Measurements from ENCODE around the gene COL21A1. TPM values are rescaled to one million over a fixed set of nuclear protein-coding genes. Genes with fewer than 3 reads are reported as not detected.

The COL21A1 gene
- total and polyA plus RNA-seq, 2 of the 13 experiments (the other 11 are each of a cell fraction or from before 2014, with no cell fraction given) = 0.13 TPM; not detected in 1

DNA sequence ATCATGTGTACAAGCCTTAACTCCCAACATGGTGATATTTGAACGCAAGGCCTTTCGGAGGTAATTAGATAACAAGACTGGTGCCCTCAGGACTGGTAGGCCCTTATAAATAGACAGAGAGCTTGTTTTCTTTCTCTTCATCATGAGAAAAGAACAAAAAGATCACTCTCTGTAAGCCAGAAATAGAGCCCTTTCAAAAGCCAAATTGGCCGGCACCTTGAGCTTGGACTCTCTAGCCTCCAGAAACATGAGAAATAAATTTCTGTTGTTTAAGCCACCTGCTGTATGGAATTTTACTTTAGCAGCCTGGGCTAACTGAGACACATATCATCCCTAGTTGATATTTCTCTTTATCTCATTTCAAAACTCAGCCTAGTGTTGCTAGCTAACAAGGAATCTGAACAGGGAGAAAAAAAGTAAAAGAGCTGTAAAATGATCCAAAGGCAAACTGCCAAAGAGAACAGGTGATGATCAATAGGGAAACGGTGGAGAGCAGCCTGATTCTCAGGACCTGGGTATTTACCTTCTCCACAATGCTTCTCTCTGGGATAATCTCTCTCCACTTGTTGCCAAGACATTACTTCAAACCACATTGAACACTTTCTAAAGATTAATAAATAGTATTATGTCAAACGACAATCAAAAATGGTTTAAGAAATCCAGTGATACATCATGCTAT lies 6.1 kb downstream of the COL21A1 start:
- no peaks in the 10 kb centered on the region for H3K27me3 ChIP-seq (ENCODE audit: control insufficient read depth in 1 of 2, insufficient read depth in 2 of 2, low read length in 2 of 2)
- no peak overlapping the region for H3K27ac ChIP-seq (ENCODE audit: extremely low read length, insufficient read depth, low read length)
- intact Hi-C loops (cut with micrococcal nuclease; ENCODE audit: unreplicated experiment) (no loop called here), in situ Hi-C loops (cut with HindIII; ENCODE audit: extremely low pct_ligation_motif_present, low pct_unique_long_range_greater_than_20kb) (no loop called here)
- no peak overlapping the region for H2AFZ ChIP-seq (ENCODE audit: low read length)
- 42% methylated on average over 5 of the region's 5 CpGs for WGBS (ENCODE audit: low lambda C conversion rate)
- BruUV-seq (replicated peaks) = no TSS peak
- ChIA-PET POLR2A (no interaction called here), CTCF (ENCODE audit: low intra/inter-chr PET ratio, low total read pairs) (no interaction called here)
- H3K79me2 ChIP-seq (ENCODE audit: insufficient read depth, low read length) = no peaks in the 10 kb centered on the region
- H3K4me1 ChIP-seq (ENCODE audit: insufficient read depth, low read length) = no peaks in the 10 kb centered on the region
- TF ChIP-seq JUNB (CRISPR knock-in tag; IDR thresholded peaks at IDR 0.05; ENCODE audit: borderline replicate concordance) (no peak), HMGXB3 (CRISPR knock-in tag; IDR thresholded peaks at IDR 0.05; ENCODE audit: borderline replicate concordance) (no peak), SRSF9 (IDR thresholded peaks at IDR 0.05; ENCODE audit: borderline replicate concordance, insufficient read depth, low read depth, low read length, poor library complexity, severe bottlenecking) (no peak), ZNF788 (CRISPR knock-in tag; IDR thresholded peaks at IDR 0.05; ENCODE audit: borderline replicate concordance) (no peak), ZNF414 (CRISPR knock-in tag; IDR thresholded peaks at IDR 0.05) (no peak)
- TF ChIP-seq, protein P1, sequence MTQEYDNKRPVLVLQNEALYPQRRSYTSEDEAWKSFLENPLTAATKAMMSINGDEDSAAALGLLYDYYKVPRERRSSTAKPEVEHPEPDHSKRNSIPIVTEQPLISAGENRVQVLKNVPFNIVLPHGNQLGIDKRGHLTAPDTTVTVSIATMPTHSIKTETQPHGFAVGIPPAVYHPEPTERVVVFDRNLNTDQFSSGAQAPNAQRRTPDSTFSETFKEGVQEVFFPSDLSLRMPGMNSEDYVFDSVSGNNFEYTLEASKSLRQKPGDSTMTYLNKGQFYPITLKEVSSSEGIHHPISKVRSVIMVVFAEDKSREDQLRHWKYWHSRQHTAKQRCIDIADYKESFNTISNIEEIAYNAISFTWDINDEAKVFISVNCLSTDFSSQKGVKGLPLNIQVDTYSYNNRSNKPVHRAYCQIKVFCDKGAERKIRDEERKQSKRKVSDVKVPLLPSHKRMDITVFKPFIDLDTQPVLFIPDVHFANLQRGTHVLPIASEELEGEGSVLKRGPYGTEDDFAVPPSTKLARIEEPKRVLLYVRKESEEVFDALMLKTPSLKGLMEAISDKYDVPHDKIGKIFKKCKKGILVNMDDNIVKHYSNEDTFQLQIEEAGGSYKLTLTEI (CRISPR knock-in tag; conservative IDR thresholded peaks at IDR 0.05) = no peak
- TF ChIP-seq, protein P2, sequence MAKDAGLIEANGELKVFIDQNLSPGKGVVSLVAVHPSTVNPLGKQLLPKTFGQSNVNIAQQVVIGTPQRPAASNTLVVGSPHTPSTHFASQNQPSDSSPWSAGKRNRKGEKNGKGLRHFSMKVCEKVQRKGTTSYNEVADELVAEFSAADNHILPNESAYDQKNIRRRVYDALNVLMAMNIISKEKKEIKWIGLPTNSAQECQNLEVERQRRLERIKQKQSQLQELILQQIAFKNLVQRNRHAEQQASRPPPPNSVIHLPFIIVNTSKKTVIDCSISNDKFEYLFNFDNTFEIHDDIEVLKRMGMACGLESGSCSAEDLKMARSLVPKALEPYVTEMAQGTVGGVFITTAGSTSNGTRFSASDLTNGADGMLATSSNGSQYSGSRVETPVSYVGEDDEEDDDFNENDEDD (CRISPR knock-in tag; IDR thresholded peaks at IDR 0.05; ENCODE audit: borderline replicate concordance) = no peak
- TF ChIP-seq, protein P3, sequence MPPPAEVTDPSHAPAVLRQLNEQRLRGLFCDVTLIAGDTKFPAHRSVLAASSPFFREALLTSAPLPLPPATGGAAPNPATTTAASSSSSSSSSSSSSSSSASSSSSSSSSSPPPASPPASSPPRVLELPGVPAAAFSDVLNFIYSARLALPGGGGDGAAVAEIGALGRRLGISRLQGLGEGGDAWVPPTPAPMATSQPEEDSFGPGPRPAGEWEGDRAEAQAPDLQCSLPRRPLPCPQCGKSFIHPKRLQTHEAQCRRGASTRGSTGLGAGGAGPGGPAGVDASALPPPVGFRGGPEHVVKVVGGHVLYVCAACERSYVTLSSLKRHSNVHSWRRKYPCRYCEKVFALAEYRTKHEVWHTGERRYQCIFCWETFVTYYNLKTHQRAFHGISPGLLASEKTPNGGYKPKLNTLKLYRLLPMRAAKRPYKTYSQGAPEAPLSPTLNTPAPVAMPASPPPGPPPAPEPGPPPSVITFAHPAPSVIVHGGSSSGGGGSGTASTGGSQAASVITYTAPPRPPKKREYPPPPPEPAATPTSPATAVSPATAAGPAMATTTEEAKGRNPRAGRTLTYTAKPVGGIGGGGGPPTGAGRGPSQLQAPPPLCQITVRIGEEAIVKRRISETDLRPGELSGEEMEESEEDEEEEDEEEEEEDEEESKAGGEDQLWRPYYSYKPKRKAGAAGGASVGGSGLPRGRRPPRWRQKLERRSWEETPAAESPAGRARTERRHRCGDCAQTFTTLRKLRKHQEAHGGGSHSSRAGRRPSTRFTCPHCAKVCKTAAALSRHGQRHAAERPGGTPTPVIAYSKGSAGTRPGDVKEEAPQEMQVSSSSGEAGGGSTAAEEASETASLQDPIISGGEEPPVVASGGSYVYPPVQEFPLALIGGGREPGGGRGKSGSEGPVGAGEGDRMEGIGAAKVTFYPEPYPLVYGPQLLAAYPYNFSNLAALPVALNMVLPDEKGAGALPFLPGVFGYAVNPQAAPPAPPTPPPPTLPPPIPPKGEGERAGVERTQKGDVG (CRISPR knock-in tag; IDR thresholded peaks at IDR 0.05; ENCODE audit: borderline replicate concordance) = no peak
- H3K4me3 ChIP-seq (replicated peaks in 1 of 3; ENCODE audit: insufficient read depth in 1 of 3, low read depth in 2 of 3, low read length in 3 of 3) = no peak overlapping the region
- ATAC-seq (no peak), DNase-seq (ENCODE audit: low spot score) (no peak), FAIRE-seq (no peak)
- no peak overlapping the region for H3K9ac ChIP-seq (ENCODE audit: insufficient read depth, low read depth, low read length)
- H3K36me3 ChIP-seq (replicated peaks in 1 of 2; ENCODE audit: control insufficient read depth in 1 of 2, insufficient read depth in 2 of 2, low read length in 2 of 2) = no peaks in the 10 kb centered on the region
- H3K4me2 ChIP-seq (ENCODE audit: low read depth, low read length) = no peak overlapping the region
- no peaks in the 10 kb centered on the region for H4K20me1 ChIP-seq (ENCODE audit: insufficient read depth, low read length)
- H3K9me3 ChIP-seq (ENCODE audit: low read length) = no peaks in the 10 kb centered on the region

Data from HepG2 (cell line).